ENCODE data around the gene ABCA10. TPM values are rescaled to one million over a fixed set of nuclear protein-coding genes. Genes with fewer than 3 reads are reported as not detected.

Gene ABCA10
- total and polyA plus RNA-seq, 2 experiments from 2014 or later = not detected

DNA sequence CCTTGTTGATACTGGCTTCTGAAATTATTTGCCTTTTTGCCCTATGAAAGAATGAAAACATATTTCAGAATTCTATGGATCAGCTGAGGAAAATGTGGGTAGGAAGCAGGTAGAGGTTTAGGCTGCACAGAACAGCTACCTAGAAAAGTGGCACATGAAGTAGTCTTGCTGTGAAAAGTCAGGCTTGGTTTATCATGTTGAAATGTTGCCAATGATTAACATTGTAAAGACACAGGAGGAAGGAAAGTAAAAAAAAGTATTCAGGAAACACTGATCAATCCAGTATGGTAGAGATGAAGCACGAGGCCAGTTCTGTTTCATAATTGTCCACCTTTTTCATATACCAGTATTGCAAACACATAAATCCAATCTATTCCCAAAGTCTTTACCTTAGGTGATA lies 116.8 kb downstream of the ABCA10 start:
- Histone ChIP-seq H3K4me3 (no peak overlapping the region), H3F3A (replicated peaks; ENCODE audit: low read depth) (no peaks in the 10 kb centered on the region), H3K4me1 (ENCODE audit: insufficient read depth) (no peaks in the 10 kb centered on the region), H3K27me3 (ENCODE audit: insufficient read depth) (no peaks in the 10 kb centered on the region), H4K20me1 (replicated peaks; ENCODE audit: insufficient read depth) (no peaks in the 10 kb centered on the region), H3K27ac (ENCODE audit: low read depth) (no peak overlapping the region), H3K9me2 (ENCODE audit: insufficient read depth) (no peaks in the 10 kb centered on the region), H3K36me3 (ENCODE audit: insufficient read depth) (no peaks in the 10 kb centered on the region), H2AFZ (no peak overlapping the region), H3K4me2 (no peak overlapping the region), H3K79me2 (replicated peaks; ENCODE audit: insufficient read depth) (no peaks in the 10 kb centered on the region)
- Mint-ChIP-seq H3K27me3 (ENCODE audit: insufficient read depth, low read depth, poor library complexity) (no peaks in the 10 kb centered on the region), H3K4me3 (no peak overlapping the region), H3K4me1 (no peaks in the 10 kb centered on the region), H3K27ac (no peak overlapping the region), H3K9me3 (no peaks in the 10 kb centered on the region), H3K36me3 (ENCODE audit: low read depth) (no peaks in the 10 kb centered on the region)
- DNase-seq (ENCODE audit: low spot score) = no peak
- TF ChIP-seq EZH2 (IDR thresholded peaks at IDR 0.05; ENCODE audit: low read depth, unreplicated experiment) (no peak), CREB1 (CRISPR knock-in tag; IDR thresholded peaks at IDR 0.05; ENCODE audit: low read depth) (no peak), POLR2AphosphoS5 (IDR thresholded peaks at IDR 0.05; ENCODE audit: low read depth) (no peak), EZH2phosphoT487 (IDR thresholded peaks at IDR 0.05; ENCODE audit: unreplicated experiment) (no peak), STAT1 (IDR thresholded peaks at IDR 0.05; ENCODE audit: unreplicated experiment) (no peak), ZNF331 (CRISPR knock-in tag; IDR thresholded peaks at IDR 0.05; ENCODE audit: low read depth) (no peak), ZNF114 (CRISPR knock-in tag; IDR thresholded peaks at IDR 0.05) (no peak), NANOG (IDR thresholded peaks at IDR 0.05; ENCODE audit: borderline replicate concordance) (no peak), JUNB (IDR thresholded peaks at IDR 0.05; ENCODE audit: unreplicated experiment) (no peak)
- TF ChIP-seq, protein P1, sequence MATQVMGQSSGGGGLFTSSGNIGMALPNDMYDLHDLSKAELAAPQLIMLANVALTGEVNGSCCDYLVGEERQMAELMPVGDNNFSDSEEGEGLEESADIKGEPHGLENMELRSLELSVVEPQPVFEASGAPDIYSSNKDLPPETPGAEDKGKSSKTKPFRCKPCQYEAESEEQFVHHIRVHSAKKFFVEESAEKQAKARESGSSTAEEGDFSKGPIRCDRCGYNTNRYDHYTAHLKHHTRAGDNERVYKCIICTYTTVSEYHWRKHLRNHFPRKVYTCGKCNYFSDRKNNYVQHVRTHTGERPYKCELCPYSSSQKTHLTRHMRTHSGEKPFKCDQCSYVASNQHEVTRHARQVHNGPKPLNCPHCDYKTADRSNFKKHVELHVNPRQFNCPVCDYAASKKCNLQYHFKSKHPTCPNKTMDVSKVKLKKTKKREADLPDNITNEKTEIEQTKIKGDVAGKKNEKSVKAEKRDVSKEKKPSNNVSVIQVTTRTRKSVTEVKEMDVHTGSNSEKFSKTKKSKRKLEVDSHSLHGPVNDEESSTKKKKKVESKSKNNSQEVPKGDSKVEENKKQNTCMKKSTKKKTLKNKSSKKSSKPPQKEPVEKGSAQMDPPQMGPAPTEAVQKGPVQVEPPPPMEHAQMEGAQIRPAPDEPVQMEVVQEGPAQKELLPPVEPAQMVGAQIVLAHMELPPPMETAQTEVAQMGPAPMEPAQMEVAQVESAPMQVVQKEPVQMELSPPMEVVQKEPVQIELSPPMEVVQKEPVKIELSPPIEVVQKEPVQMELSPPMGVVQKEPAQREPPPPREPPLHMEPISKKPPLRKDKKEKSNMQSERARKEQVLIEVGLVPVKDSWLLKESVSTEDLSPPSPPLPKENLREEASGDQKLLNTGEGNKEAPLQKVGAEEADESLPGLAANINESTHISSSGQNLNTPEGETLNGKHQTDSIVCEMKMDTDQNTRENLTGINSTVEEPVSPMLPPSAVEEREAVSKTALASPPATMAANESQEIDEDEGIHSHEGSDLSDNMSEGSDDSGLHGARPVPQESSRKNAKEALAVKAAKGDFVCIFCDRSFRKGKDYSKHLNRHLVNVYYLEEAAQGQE (IDR thresholded peaks at IDR 0.05; ENCODE audit: unreplicated experiment) = no peak
- TF ChIP-seq, protein P2, sequence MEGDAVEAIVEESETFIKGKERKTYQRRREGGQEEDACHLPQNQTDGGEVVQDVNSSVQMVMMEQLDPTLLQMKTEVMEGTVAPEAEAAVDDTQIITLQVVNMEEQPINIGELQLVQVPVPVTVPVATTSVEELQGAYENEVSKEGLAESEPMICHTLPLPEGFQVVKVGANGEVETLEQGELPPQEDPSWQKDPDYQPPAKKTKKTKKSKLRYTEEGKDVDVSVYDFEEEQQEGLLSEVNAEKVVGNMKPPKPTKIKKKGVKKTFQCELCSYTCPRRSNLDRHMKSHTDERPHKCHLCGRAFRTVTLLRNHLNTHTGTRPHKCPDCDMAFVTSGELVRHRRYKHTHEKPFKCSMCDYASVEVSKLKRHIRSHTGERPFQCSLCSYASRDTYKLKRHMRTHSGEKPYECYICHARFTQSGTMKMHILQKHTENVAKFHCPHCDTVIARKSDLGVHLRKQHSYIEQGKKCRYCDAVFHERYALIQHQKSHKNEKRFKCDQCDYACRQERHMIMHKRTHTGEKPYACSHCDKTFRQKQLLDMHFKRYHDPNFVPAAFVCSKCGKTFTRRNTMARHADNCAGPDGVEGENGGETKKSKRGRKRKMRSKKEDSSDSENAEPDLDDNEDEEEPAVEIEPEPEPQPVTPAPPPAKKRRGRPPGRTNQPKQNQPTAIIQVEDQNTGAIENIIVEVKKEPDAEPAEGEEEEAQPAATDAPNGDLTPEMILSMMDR (conservative IDR thresholded peaks at IDR 0.05; ENCODE audit: low read depth in 2 of 2) = no peak
- TF ChIP-seq, protein P3, sequence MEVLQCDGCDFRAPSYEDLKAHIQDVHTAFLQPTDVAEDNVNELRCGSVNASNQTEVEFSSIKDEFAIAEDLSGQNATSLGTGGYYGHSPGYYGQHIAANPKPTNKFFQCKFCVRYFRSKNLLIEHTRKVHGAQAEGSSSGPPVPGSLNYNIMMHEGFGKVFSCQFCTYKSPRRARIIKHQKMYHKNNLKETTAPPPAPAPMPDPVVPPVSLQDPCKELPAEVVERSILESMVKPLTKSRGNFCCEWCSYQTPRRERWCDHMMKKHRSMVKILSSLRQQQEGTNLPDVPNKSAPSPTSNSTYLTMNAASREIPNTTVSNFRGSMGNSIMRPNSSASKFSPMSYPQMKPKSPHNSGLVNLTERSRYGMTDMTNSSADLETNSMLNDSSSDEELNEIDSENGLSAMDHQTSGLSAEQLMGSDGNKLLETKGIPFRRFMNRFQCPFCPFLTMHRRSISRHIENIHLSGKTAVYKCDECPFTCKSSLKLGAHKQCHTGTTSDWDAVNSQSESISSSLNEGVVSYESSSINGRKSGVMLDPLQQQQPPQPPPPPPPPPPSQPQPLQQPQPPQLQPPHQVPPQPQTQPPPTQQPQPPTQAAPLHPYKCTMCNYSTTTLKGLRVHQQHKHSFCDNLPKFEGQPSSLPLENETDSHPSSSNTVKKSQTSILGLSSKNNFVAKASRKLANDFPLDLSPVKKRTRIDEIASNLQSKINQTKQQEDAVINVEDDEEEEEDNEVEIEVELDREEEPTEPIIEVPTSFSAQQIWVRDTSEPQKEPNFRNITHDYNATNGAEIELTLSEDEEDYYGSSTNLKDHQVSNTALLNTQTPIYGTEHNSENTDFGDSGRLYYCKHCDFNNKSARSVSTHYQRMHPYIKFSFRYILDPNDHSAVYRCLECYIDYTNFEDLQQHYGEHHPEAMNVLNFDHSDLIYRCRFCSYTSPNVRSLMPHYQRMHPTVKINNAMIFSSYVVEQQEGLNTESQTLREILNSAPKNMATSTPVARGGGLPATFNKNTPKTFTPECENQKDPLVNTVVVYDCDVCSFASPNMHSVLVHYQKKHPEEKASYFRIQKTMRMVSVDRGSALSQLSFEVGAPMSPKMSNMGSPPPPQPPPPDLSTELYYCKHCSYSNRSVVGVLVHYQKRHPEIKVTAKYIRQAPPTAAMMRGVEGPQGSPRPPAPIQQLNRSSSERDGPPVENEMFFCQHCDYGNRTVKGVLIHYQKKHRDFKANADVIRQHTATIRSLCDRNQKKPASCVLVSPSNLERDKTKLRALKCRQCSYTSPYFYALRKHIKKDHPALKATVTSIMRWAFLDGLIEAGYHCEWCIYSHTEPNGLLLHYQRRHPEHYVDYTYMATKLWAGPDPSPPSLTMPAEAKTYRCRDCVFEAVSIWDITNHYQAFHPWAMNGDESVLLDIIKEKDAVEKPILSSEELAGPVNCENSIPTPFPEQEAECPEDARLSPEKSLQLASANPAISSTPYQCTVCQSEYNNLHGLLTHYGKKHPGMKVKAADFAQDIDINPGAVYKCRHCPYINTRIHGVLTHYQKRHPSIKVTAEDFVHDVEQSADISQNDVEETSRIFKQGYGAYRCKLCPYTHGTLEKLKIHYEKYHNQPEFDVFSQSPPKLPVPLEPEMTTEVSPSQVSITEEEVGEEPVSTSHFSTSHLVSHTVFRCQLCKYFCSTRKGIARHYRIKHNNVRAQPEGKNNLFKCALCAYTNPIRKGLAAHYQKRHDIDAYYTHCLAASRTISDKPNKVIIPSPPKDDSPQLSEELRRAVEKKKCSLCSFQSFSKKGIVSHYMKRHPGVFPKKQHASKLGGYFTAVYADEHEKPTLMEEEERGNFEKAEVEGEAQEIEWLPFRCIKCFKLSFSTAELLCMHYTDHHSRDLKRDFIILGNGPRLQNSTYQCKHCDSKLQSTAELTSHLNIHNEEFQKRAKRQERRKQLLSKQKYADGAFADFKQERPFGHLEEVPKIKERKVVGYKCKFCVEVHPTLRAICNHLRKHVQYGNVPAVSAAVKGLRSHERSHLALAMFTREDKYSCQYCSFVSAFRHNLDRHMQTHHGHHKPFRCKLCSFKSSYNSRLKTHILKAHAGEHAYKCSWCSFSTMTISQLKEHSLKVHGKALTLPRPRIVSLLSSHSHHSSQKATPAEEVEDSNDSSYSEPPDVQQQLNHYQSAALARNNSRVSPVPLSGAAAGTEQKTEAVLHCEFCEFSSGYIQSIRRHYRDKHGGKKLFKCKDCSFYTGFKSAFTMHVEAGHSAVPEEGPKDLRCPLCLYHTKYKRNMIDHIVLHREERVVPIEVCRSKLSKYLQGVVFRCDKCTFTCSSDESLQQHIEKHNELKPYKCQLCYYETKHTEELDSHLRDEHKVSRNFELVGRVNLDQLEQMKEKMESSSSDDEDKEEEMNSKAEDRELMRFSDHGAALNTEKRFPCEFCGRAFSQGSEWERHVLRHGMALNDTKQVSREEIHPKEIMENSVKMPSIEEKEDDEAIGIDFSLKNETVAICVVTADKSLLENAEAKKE (CRISPR knock-in tag; IDR thresholded peaks at IDR 0.05) = no peak
- TF ChIP-seq, protein P4, sequence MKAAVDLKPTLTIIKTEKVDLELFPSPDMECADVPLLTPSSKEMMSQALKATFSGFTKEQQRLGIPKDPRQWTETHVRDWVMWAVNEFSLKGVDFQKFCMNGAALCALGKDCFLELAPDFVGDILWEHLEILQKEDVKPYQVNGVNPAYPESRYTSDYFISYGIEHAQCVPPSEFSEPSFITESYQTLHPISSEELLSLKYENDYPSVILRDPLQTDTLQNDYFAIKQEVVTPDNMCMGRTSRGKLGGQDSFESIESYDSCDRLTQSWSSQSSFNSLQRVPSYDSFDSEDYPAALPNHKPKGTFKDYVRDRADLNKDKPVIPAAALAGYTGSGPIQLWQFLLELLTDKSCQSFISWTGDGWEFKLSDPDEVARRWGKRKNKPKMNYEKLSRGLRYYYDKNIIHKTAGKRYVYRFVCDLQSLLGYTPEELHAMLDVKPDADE (IDR thresholded peaks at IDR 0.05) = no peak
- ATAC-seq = no peak
